ENCODE data around the gene PDZD8. TPM values are rescaled to one million over a fixed set of nuclear protein-coding genes. Genes with fewer than 3 reads are reported as not detected.
"Not testable (repeated sequence)": the region's sequence is repeated elsewhere in the genome, so short reads cannot be mapped to it uniquely, and the experiment has no call there.

Gene PDZD8
- total and polyA plus RNA-seq, 12 donors, result 1.7 to 45.7 (median 25.0) TPM

DNA sequence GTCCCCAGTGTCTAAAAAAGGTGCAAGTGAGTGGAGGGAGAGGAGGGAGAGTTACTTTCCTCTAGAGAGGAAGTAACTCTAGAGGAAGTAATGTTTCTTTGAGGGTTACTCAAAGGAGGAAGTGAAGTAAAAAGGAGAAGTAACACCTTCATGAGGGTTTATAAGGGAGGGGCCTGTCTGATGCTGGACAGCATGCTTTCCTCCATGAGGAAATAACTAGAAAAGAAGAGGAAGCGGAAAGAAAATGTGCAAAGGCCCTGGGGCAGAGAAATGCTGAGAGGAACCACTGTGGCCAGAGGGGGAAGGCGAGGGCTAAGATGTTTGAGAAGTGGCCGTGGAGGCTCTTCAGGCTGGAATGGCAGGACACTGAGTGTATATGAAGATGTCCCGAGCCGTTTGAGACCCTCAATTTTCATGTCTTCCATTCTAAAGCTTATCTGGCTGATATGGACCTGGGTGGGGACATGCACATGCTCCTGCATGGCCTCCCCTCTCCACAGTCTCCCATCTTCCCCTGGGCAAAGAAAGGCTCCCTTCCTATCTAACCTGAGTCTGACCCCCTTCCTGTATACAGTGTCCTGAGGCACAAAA is 137.7 kb downstream of the PDZD8 start:
- peaks cover 4 to 5% of the 10 kb centered on the region in 2 donors for H3K4me1 ChIP-seq (replicated peaks in 1 of 2)
- intact Hi-C loops (cut with DNase I), result no loop called here

DNA sequence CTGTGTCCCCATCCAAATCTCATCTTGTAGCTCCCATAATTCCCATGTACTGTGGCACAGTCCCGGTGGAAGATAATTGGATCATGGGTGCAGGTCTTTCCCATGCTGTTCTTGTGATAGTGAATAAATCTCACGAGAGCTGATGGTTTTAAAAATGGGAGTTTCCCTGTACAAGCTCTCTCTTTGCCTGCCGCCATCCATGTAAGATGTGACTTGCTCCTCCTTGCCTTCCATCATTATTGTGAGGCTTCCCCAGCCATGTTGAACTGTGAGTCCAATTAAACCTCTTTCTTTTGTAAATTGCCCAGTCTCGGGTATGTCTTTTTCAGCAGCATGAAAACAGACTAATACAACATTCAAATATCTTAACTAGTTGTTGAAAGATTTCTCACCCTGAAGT is 145.1 kb downstream of the PDZD8 start:
- H3K4me3 ChIP-seq; DNase-seq; H3K4me1 ChIP-seq (replicated peaks in 1 of 2); H3K27ac ChIP-seq; H3K9me3 ChIP-seq (replicated peaks in 1 of 3); H3K36me3 ChIP-seq (replicated peaks in 1 of 2); intact Hi-C loops (cut with DNase I); H3K27me3 ChIP-seq: not testable (repeated sequence)
- WGBS, 4 donors, result 85 to 94% (median 88%) methylated on average over 4 of the region's 4 CpGs

More for the DNA sequence above, 137.7 kb downstream of the PDZD8 start:
- H3K9me3 ChIP-seq (replicated peaks in 1 of 3), result no peaks in the 10 kb centered on the region
- DNase-seq, result no peak
- no peaks in the 10 kb centered on the region for H3K36me3 ChIP-seq (replicated peaks in 1 of 2)
- H3K27ac ChIP-seq, result no peak overlapping the region
- no peak overlapping the region for H3K4me3 ChIP-seq
- TF ChIP-seq POLR2A (IDR thresholded peaks at IDR 0.05), result no peak
- TF ChIP-seq, protein P1, sequence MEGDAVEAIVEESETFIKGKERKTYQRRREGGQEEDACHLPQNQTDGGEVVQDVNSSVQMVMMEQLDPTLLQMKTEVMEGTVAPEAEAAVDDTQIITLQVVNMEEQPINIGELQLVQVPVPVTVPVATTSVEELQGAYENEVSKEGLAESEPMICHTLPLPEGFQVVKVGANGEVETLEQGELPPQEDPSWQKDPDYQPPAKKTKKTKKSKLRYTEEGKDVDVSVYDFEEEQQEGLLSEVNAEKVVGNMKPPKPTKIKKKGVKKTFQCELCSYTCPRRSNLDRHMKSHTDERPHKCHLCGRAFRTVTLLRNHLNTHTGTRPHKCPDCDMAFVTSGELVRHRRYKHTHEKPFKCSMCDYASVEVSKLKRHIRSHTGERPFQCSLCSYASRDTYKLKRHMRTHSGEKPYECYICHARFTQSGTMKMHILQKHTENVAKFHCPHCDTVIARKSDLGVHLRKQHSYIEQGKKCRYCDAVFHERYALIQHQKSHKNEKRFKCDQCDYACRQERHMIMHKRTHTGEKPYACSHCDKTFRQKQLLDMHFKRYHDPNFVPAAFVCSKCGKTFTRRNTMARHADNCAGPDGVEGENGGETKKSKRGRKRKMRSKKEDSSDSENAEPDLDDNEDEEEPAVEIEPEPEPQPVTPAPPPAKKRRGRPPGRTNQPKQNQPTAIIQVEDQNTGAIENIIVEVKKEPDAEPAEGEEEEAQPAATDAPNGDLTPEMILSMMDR (IDR thresholded peaks at IDR 0.05), result no peak
- 71 to 80% (median 76%) methylated on average over 5 of the region's 5 CpGs for WGBS, 4 donors
- peaks cover 23% of the 10 kb centered on the region for H3K27me3 ChIP-seq

DNA sequence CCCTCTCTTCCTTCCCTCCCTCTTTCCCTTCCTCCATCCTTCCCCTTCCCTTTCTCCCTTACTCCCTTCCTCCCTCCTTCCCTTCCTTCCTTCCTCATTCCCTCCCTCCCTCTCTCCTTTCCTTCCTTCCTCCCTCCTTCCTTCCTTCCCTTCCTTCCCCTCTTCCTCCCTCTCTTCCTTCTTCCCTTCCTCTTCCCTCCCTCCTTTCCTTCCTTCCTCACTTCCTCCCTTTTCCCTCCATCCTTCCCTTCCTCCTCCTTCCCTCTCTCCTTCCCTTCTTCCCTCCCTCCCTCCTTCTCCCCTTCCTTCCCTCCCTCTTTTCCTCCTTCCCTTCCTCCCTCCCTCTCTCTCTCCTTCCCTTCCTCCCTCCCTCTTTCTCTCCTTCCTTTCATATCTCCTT is 147.0 kb downstream of the PDZD8 start:
- Histone ChIP-seq H3K27me3 (no peaks in the 10 kb centered on the region), H3K4me3 (no peak overlapping the region), H3K4me1 (replicated peaks in 1 of 2) (no peaks in the 10 kb centered on the region), H3K36me3 (replicated peaks in 1 of 2) (no peaks in the 10 kb centered on the region), H3K9me3 (replicated peaks in 1 of 3) (no peaks in the 10 kb centered on the region), H3K27ac (no peak overlapping the region)
- TF ChIP-seq, protein P1 (IDR thresholded peaks at IDR 0.05), result no peak
- TF ChIP-seq POLR2A (IDR thresholded peaks at IDR 0.05), result no peak
- DNase-seq, result no peak
- intact Hi-C loops (cut with DNase I), result no loop called here

Other genes starting within 250 kb of the PDZD8 start
- not detected for gene VAX1, start 237.2 kb downstream of the PDZD8 start, total RNA-seq
- gene VAX1, start 237.2 kb downstream of the PDZD8 start, polyA plus RNA-seq, result not detected
- not detected for gene KCNK18, start 178.0 kb downstream of the PDZD8 start, total RNA-seq
- not detected for gene KCNK18, start 178.0 kb downstream of the PDZD8 start, polyA plus RNA-seq
- gene SLC18A2, start 134.3 kb downstream of the PDZD8 start, total RNA-seq, result 10 to 100 TPM in 1 of 9 donors, 1 to 10 TPM in 3, under 1 TPM in 3, not detected in 2; 0.04 to 16.6 (median 3.1) TPM
- 10 to 100 TPM in 1 of 3 donors, 1 to 10 TPM in 2; 4.0 to 10.2 (median 7.1) TPM for gene SLC18A2, start 134.3 kb downstream of the PDZD8 start, polyA plus RNA-seq
- under 1 TPM in 2 of 9 donors, not detected in 7; 0.11 to 0.72 TPM for gene EMX2, start 167.3 kb upstream of the PDZD8 start, total RNA-seq
- gene EMX2, start 167.3 kb upstream of the PDZD8 start, polyA plus RNA-seq, result under 1 TPM; 0.33 to 0.64 (median 0.51) TPM

Measured in adrenal gland (tissue), 12 donors.